Measurements from ENCODE around the gene FAM168B.
"Not testable (repeated sequence)": the region's sequence is repeated elsewhere in the genome, so short reads cannot be mapped to it uniquely, and the experiment has no call there.

Gene FAM168B

DNA sequence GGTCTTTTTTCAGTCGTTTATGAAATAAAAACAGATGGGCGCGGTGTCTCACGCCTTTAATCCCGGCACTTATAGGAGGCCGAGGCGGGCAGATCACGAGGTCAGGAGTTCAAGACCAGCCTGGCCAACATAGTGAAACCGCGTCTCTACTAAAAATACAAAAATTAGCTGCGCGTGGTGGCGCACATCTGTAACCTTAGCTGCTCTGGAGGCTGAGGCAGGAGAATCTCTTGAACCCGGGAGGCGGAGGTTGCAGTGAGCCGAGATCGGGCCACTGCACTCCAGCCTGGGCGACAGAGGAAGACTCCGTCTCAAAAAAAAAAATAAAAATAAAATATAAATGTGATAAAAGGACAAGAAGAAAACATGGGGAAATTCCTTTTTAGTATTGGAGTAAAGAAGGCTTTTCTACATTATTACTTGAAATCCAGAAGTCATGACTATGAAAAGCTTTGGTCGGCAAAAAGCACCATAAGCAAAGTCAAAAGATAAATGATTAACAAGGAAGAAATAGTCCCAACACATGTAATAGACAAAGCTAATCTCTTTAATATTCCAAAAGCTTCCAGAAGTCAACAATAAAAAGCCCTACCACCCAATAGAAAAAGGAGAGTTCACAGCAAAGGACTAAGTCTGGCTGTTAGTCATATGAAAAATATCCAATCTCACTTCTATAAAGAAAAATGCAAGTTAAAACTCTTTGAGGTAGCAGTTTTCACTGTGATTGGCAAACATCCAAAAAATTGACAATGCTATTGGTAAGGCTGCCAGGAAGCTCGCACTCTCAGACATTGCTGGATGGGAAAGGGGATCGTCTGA lies 1.4 kb upstream of the FAM168B start:
- Histone ChIP-seq H3K27me3 (ENCODE audit: control insufficient read depth, insufficient read depth, low read length) (no peaks in the 10 kb centered on the region), H3K36me3 (ENCODE audit: control insufficient read depth, insufficient read depth, low read length) (peaks cover 4% of the 10 kb centered on the region; the same call in 1 of the 2 replicates), H3K4me3 (ENCODE audit: low read depth, low read length) (peak overlapping the region; percentile 97; the same call in 1 of the 2 replicates), H3K9ac (ENCODE audit: low read length) (no peak overlapping the region), H3K4me1 (ENCODE audit: control insufficient read depth, insufficient read depth, low read length) (no peaks in the 10 kb centered on the region), H3K9me3 (ENCODE audit: control insufficient read depth, insufficient read depth, low read depth, low read length) (no peaks in the 10 kb centered on the region), H3K27ac (ENCODE audit: low read depth, low read length) (no peak overlapping the region)

DNA sequence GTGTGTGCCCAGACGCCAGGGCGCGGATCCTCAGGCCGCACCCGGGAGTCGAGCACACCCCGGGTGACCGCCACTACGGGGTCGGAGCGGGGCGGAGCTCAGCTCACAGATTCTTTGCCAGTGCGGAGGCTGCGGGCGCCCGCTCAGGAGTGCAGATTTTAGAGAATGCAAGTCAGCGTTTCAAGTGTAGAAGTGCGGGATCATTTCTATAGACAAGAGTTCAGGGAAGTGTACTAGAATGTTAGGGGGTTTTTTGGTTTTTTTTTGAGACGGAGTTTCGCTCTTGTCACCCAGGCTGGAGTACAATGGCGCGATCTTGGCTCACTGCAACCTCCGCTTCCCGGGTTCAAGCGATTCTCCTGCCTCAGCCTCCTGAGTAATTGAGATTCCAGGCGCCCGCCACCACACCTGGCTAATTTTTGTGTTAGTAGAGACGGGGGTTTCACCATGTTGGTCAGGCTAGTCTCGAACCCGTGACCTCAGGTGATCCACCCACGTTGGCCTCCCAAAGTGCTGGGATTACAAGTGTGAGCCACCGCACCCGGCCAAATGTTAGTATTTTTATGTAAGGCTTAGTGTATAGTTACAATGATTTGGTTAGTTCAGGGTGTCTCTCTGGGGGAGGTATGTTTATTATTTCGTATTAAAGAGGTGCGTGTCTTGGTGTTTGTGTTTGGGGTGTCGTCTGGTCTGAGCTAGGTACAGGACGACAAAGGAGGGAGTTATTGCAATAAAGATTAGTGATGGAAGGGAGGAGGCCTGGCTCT lies 619 bp upstream of the FAM168B start:
- Histone ChIP-seq H3K4me3 (ENCODE audit: low read depth, low read length) (peak overlapping the region; percentile 97), H3K27me3 (ENCODE audit: control insufficient read depth, insufficient read depth, low read length) (no peaks in the 10 kb centered on the region), H3K9ac (ENCODE audit: low read length) (peak overlapping the region; percentile 100), H3K9me3 (ENCODE audit: control insufficient read depth, insufficient read depth, low read depth, low read length) (no peaks in the 10 kb centered on the region), H3K4me1 (ENCODE audit: control insufficient read depth, insufficient read depth, low read length) (no peaks in the 10 kb centered on the region), H3K36me3 (ENCODE audit: control insufficient read depth, insufficient read depth, low read length) (peaks cover 11% of the 10 kb centered on the region), H3K27ac (ENCODE audit: low read depth, low read length) (peak overlapping the region; percentile 98)

GRCh38 chr2:131092458-131093005 lies 728 bp downstream of the FAM168B start:
- Histone ChIP-seq H3K9me3 (ENCODE audit: control insufficient read depth, insufficient read depth, low read depth, low read length) (no peaks in the 10 kb centered on the region), H3K4me3 (ENCODE audit: low read depth, low read length) (peak overlapping the region; percentile 97), H3K36me3 (ENCODE audit: control insufficient read depth, insufficient read depth, low read length) (peaks cover 25% of the 10 kb centered on the region), H3K27ac (ENCODE audit: low read depth, low read length) (peak overlapping the region; percentile 98), H3K27me3 (ENCODE audit: control insufficient read depth, insufficient read depth, low read length) (no peaks in the 10 kb centered on the region), H3K9ac (ENCODE audit: low read length) (peak overlapping the region; percentile 100), H3K4me1 (ENCODE audit: control insufficient read depth, insufficient read depth, low read length) (no peaks in the 10 kb centered on the region)

DNA sequence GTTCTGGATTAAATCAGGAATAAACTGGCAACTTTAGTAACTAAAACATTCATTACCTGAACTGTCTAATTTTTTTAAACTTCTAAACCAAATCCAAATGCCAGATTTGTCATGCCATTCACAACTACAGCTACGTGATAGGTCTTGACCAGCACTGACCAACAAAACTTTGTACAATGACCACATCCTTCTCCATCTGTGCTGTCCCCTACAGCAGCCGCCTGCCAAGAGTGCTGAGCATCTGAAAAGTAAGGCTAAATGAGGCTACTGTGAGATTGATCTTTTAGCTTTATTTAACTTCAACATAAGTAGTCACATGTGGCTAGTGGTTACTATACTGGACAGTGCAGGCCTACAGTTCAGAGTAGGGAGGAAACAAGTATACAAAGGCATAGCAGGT lies 7.6 kb downstream of the FAM168B start:
- Histone ChIP-seq H3K27me3 (ENCODE audit: control insufficient read depth, insufficient read depth, low read length) (no peaks in the 10 kb centered on the region), H3K9me3 (ENCODE audit: control insufficient read depth, insufficient read depth, low read depth, low read length) (no peaks in the 10 kb centered on the region), H3K9ac (ENCODE audit: low read length) (no peak overlapping the region), H3K4me1 (ENCODE audit: control insufficient read depth, insufficient read depth, low read length) (peaks cover 5% of the 10 kb centered on the region; the same call in 1 of the 2 replicates), H3K4me3 (ENCODE audit: low read depth, low read length) (no peak overlapping the region), H3K27ac (ENCODE audit: low read depth, low read length) (no peak overlapping the region), H3K36me3 (ENCODE audit: control insufficient read depth, insufficient read depth, low read length) (peaks cover 72% of the 10 kb centered on the region)

- Histone ChIP-seq H3K27me3 (ENCODE audit: control insufficient read depth, insufficient read depth, low read length) (no peaks in the 10 kb centered on the region), H3K27ac (ENCODE audit: low read depth, low read length) (no peak overlapping the region), H3K4me3 (ENCODE audit: low read depth, low read length) (no peak overlapping the region), H3K4me1 (ENCODE audit: control insufficient read depth, insufficient read depth, low read length) (peaks cover 16% of the 10 kb centered on the region), H3K9ac (ENCODE audit: low read length) (no peak overlapping the region), H3K9me3 (ENCODE audit: control insufficient read depth, insufficient read depth, low read depth, low read length) (no peaks in the 10 kb centered on the region), H3K36me3 (ENCODE audit: control insufficient read depth, insufficient read depth, low read length) (peaks cover 82% of the 10 kb centered on the region)
Observed at GRCh38 chr2:131081190-131081589, 12.1 kb downstream of the FAM168B start.

DNA sequence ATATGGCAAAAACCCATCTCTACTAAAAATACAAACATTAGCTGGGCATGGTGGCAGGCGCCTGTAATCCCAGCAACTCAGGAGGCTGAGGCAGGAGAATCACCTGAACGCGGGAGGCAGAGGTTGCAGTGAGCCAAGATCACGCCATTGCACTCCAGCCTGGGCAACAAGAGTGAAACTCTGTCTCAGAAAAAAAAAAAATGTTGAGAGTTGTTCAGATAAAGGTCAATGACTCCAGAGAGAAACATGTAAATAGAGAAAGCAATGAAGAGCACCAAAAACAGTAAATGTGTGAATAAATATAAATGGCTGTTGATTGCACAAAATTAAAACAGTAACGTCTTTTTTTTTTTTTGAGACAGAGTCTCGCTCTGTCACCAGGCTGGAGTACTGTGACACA lies 13.3 kb downstream of the FAM168B start:
- not testable (repeated sequence) for H3K27me3 ChIP-seq (ENCODE audit: control insufficient read depth, insufficient read depth, low read length); H3K9me3 ChIP-seq (ENCODE audit: control insufficient read depth, insufficient read depth, low read depth, low read length); H3K4me3 ChIP-seq (ENCODE audit: low read depth, low read length); H3K27ac ChIP-seq (ENCODE audit: low read depth, low read length); H3K9ac ChIP-seq (ENCODE audit: low read length)
- peaks cover 80% of the 10 kb centered on the region for H3K36me3 ChIP-seq (ENCODE audit: control insufficient read depth, insufficient read depth, low read length)
- H3K4me1 ChIP-seq (ENCODE audit: control insufficient read depth, insufficient read depth, low read length), result peaks cover 16% of the 10 kb centered on the region

- no peak overlapping the region for H3K4me3 ChIP-seq (ENCODE audit: low read depth, low read length)
- peaks cover 16% of the 10 kb centered on the region for H3K4me1 ChIP-seq (ENCODE audit: control insufficient read depth, insufficient read depth, low read length)
- 0 out of 2 replicates have a peak overlapping the region, but pooled peaks have one; percentile 21 for H3K27ac ChIP-seq (ENCODE audit: low read depth, low read length)
- H3K9me3 ChIP-seq (ENCODE audit: control insufficient read depth, insufficient read depth, low read depth, low read length), result no peaks in the 10 kb centered on the region
- H3K9ac ChIP-seq (ENCODE audit: low read length), result no peak overlapping the region
- no peaks in the 10 kb centered on the region for H3K27me3 ChIP-seq (ENCODE audit: control insufficient read depth, insufficient read depth, low read length)
- peaks cover 90% of the 10 kb centered on the region for H3K36me3 ChIP-seq (ENCODE audit: control insufficient read depth, insufficient read depth, low read length)
Observed at GRCh38 chr2:131077966-131078365, 15.3 kb downstream of the FAM168B start.

GRCh38 chr2:131077182-131077846 lies 15.9 kb downstream of the FAM168B start:
- Histone ChIP-seq H3K36me3 (ENCODE audit: control insufficient read depth, insufficient read depth, low read length) (peaks cover 92% of the 10 kb centered on the region), H3K9ac (ENCODE audit: low read length) (no peak overlapping the region), H3K9me3 (ENCODE audit: control insufficient read depth, insufficient read depth, low read depth, low read length) (no peaks in the 10 kb centered on the region), H3K4me3 (ENCODE audit: low read depth, low read length) (no peak overlapping the region), H3K27ac (ENCODE audit: low read depth, low read length) (peak overlapping the region; percentile 21; the same call in 1 of the 2 replicates), H3K4me1 (ENCODE audit: control insufficient read depth, insufficient read depth, low read length) (peaks cover 16% of the 10 kb centered on the region), H3K27me3 (ENCODE audit: control insufficient read depth, insufficient read depth, low read length) (no peaks in the 10 kb centered on the region)

- H3K27ac ChIP-seq (ENCODE audit: low read depth, low read length), result no peak overlapping the region
Observed at GRCh38 chr2:131076707-131077106, 16.6 kb downstream of the FAM168B start.

DNA sequence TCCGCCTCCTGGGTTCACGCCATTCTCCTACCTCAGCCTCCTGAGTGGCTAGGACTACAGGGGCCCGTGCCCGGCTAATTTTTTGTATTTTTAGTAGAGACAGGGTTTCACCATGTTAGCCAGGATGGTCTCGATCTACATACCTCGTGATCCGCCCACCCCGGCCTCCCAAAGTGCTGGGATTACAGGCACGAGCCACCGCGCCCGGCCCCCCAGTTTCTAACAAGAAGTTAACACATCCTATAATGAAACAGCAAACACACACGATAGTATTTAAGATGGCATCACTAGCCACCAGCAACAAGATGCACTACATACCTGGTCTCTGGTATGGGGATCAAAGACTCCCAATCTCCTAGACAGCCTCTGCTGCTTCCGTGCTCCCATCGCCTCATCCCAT lies 17.7 kb downstream of the FAM168B start:
- Histone ChIP-seq H3K36me3 (ENCODE audit: control insufficient read depth, insufficient read depth, low read length) (peaks cover 92% of the 10 kb centered on the region), H3K4me1 (ENCODE audit: control insufficient read depth, insufficient read depth, low read length) (peaks cover 11% of the 10 kb centered on the region; the same call in 1 of the 2 replicates)
- H3K27me3 ChIP-seq (ENCODE audit: control insufficient read depth, insufficient read depth, low read length); H3K27ac ChIP-seq (ENCODE audit: low read depth, low read length); H3K9me3 ChIP-seq (ENCODE audit: control insufficient read depth, insufficient read depth, low read depth, low read length); H3K9ac ChIP-seq (ENCODE audit: low read length); H3K4me3 ChIP-seq (ENCODE audit: low read depth, low read length): not testable (repeated sequence)

More at GRCh38 chr2:131076707-131077106, 16.6 kb downstream of the FAM168B start:
- Histone ChIP-seq H3K36me3 (ENCODE audit: control insufficient read depth, insufficient read depth, low read length) (peaks cover 91% of the 10 kb centered on the region), H3K9me3 (ENCODE audit: control insufficient read depth, insufficient read depth, low read depth, low read length) (no peaks in the 10 kb centered on the region), H3K27me3 (ENCODE audit: control insufficient read depth, insufficient read depth, low read length) (no peaks in the 10 kb centered on the region), H3K4me3 (ENCODE audit: low read depth, low read length) (no peak overlapping the region), H3K9ac (ENCODE audit: low read length) (no peak overlapping the region), H3K4me1 (ENCODE audit: control insufficient read depth, insufficient read depth, low read length) (peaks cover 16% of the 10 kb centered on the region)

Data from HUES6 (cell line).